Ishikawa (cell line): ENCODE results near the gene ALG5.

ENCODE experiments used
- NFIC ChIP-seq: IDR thresholded peaks from 2 replicates; pipeline ENCODE4 v1.6.1; 2012
- ZBTB7A ChIP-seq: IDR thresholded peaks from 2 replicates; pipeline ENCODE4 v1.6.1; 2012; ENCODE audit warnings: low read depth

Gene ALG5

DNA sequence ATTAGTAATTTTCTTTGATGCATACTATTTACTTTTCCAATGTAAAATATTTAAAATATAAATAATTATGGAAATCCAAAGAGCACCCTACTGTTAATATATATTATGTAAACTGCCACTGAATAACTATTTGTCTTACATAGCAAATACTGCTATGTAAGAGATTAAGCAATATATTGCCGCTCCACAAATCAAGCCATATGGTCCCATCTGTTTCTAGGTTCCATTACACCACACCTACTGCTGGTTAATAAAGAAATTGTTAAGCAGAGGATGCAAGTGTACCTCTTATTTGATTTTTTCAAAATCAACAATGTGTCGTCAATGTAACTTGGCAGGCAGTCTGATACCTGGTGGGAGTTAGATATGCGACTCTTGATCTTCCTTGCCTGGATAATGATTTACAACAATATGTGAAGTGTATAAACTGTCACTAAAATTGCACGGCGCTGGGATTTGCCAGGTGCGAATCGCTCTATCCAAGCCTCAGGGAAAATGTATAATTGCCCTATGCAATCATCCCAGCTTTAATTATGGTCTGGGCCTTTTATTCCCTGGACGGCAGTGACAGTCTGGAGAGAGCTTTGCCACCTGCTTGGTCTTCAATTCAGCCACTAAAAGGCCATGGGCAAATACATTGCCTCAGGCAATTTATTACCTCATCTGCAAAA, 95.1 kb downstream of the ALG5 start:
- TF ChIP-seq NFIC (no peak), ZBTB7A (no peak)
